ENCODE measurements around the gene TP53TG5.

The TP53TG5 gene

GRCh38 chr20:45350217-45350616 is 27.9 kb downstream of the TP53TG5 start:
- DNase-seq (ENCODE audit: extremely low spot score), result no peak
- ChIA-PET CTCF (interaction anchor here (1.5 kb wide), 1 partner anchor 169 kb away, joined by 3 read pairs; no protein-coding TSS in a partner anchor), POLR2A (no interaction called here)
- no peak for TF ChIP-seq CTCF (IDR thresholded peaks at IDR 0.05; ENCODE audit: control extremely low read depth, extremely low read depth, low read depth, missing control alignments)

DNA sequence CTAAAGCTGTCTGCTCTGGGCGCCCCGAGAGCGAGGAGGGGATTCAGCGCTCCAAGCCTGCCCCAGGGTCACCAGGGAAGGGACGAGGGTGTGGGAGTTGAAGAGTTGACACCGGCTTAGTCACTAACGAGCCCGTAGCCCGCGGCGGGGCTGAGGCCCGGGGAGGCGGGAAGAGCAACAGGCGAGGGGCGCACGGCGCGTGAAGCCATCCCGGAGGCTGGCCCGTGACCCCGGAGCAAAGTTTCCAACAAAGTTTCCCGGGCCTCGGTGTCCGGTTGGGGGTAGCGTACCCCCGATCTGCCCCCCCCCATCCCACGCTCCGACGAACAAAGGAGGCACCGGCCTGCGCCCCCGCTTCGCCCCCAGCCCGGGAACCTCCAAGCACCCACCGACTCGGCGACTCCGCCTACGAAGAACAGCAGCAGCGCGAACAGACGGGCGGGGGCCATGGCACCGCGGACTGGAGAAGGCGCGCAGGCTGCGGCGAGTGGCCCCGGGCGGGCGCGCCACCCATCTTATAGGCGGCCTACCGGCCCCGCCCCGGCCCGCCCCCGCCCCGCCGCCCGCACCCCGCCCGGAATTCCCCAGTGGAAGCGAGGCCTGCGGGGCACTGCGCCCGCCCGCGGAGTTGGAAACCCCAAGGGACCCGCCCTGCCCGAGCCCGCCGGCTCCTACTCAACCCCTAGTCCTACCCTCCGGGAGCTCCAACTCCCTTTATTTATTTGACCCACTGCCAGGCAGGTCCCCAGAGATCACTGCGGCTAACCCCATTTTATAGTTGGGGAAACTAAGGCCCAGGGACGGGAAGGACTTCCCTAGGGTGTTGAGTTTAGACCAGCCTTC is 30.0 kb downstream of the TP53TG5 start, which contains the start of gene SDC4:
Gene SDC4, minus strand, starts transcription at position 489 of the 843 bp plus-strand sequence. Its CDS starts 40 bp downstream, at position 449.
- DNase-seq (ENCODE audit: extremely low spot score), result peak; percentile 43
- CTCF ChIA-PET, result interaction anchor here (1.0 to 3.3 kb wide), 8 partner anchors 11 to 423 kb away, joined by 3 to 18 read pairs (median 4); partner anchors contain the start of gene SYS1
- TF ChIP-seq CTCF (IDR thresholded peaks at IDR 0.05; ENCODE audit: control extremely low read depth, extremely low read depth, low read depth, missing control alignments), result no peak
- POLR2A ChIA-PET, result no interaction called here

DNA sequence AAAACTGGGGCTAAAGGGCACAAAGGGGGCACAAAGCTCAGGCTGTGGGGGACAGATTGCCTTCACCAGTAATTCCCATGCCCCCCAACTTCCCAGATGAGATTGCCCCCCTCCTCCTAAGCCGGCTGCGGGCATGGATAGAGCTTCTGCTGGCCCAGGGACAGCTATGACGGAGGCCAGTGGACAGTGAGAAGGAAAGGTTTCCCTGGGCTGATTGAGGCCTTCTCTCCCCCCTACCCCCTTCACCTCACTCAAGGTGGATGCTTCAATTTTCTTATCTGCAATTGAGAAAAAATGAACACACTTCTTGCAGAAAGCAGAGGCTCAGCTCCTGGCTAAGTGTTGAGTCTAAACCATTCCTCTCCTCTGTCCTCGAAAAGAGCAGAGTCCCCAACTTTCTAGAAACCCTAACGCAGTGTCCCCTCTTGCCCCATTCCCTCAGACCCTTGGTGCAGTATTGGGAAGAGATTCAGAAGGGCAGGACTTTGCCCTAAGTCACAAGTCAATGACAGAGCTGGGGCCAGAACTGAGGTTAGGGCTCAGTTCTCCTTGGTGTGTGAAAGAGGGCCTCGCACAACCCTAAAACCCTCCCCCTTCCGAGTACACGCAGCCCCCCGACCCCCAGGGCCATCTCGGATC is 30.7 kb downstream of the TP53TG5 start:
- no peak for DNase-seq (ENCODE audit: extremely low spot score)
- ChIA-PET POLR2A (no interaction called here), CTCF (interaction anchor here (1.0 to 3.3 kb wide), 10 partner anchors 11 to 424 kb away, joined by 3 to 18 read pairs (median 5); partner anchors contain the start of gene SYS1)
- no peak for TF ChIP-seq CTCF (IDR thresholded peaks at IDR 0.05; ENCODE audit: control extremely low read depth, extremely low read depth, low read depth, missing control alignments)

GRCh38 chr20:45346851-45347250 is 31.3 kb downstream of the TP53TG5 start:
- POLR2A ChIA-PET, result no interaction called here

DNA sequence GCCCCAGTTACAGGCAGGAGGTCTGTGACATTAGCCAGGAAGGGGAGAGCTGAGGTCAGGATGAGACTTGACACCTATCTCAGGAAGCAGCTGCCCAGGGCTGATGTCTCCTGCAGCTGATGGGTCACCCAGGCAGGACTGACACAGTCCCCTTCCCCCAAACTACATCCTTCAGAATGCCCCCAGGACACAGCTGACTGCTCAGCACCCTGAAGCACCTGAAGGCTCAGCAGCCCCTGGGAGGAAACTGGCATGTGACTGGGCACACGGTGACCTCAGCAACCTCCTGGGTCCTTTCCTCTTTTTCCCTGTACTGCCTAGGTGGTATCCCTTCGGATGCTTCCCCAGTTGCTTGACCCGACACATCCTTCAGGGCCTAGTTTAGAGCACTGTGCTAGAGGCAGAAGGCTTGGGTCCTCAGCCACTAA is 31.8 kb downstream of the TP53TG5 start:
- CTCF ChIA-PET, result interaction anchor here (1.1 to 3.3 kb wide), 10 partner anchors 9 to 91 kb away, joined by 3 to 18 read pairs (median 6); partner anchors contain the start of gene SYS1
- POLR2A ChIA-PET, result no interaction called here
- DNase-seq (ENCODE audit: extremely low spot score), result no peak

More at GRCh38 chr20:45346851-45347250, 31.3 kb downstream of the TP53TG5 start:
- DNase-seq (ENCODE audit: extremely low spot score), result no peak
- CTCF ChIA-PET, result interaction anchor here (1.0 to 3.3 kb wide), 10 partner anchors 10 to 424 kb away, joined by 3 to 18 read pairs (median 6); partner anchors contain the start of gene SYS1
- no peak for TF ChIP-seq CTCF (IDR thresholded peaks at IDR 0.05; ENCODE audit: control extremely low read depth, extremely low read depth, low read depth, missing control alignments)

More for the DNA sequence above, 31.8 kb downstream of the TP53TG5 start:
- no peak for TF ChIP-seq CTCF (IDR thresholded peaks at IDR 0.05; ENCODE audit: control extremely low read depth, extremely low read depth, low read depth, missing control alignments)

All from GM10248 (cell line).